Adrenal gland (tissue), 5 donors: ENCODE results near the gene CSPG5.

Experiments
- CTCF ChIP-seq, 6 experiments: fragments of 450-650 bp in 4 of 6; fragments of 200-600 bp in 2 of 6; sonication (generic) in 1 of 6; IDR thresholded peaks; 1 replicate in 5 of 6; 2 replicates in 1 of 6; pipeline versions ENCODE4 v1.5.1 to v1.8.0; 2016 to 2021; ENCODE audit warnings: antibody characterized with exemption in 6 of 6, mild to moderate bottlenecking in 2 of 6, moderate library complexity in 1 of 6
- POLR2A ChIP-seq, 2 donors: fragments of 450-650 bp; IDR thresholded peaks; one replicate each; pipeline ENCODE4 v1.6.1; 2017; ENCODE audit warnings: antibody characterized with exemption in 2 of 2, mild to moderate bottlenecking in 2 of 2, moderate library complexity in 1 of 2
- donor health status: DM: no; HTN: no; CAD: no.

DNA sequence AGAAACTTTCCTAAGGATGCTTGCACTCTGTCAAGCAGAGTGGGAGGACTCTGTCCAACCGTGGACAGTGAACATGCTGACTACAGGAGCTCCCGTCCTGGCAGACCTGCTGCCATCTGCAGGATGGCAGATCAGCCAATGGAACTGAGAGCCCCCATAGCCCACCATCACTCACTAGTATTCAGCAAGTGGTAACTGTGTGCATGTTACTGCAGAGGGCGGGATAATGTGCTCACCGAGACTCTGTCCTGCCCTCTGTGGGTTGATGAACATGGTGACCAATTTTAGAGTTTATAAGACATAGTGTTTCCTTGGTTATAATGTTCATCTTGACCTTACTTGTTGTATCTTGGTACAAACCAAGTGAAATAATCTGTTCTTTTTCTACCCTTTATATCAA, 11.5 kb downstream of the CSPG5 start:
- TF ChIP-seq CTCF (IDR thresholded peaks at IDR 0.05): no peak
- TF ChIP-seq POLR2A (IDR thresholded peaks at IDR 0.05): no peak
